ENCODE results near the gene IP6K2.

DNA sequence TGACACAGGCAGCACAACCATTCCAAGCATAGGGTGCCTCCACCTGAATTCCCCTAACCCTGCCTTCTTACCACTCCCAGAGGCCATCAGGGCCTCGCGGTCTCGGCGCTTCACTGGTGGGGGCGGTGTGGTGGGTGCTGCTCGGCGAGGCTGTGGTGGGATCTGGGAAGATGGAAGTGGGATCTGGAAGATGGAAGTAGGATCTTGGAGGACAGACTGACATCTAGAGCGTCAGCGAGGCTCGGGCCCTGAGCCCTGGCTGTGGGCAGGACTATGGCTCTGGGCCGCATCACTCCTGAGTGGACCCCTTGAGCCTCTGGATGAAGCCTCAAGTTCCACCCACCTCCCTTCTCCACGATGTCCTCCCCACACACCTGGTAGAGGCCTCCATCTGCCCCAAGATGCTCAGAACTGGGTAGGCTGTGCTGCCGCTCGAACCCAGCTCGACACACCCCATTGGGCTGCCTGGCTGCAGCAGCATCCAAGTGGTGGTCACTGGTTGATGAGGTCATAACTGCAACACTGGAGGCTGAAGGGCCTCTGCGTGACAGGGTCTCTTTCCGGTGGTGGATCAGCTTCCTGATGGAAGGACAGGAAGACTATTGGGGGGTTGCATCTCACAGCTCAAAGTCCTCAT is 34.9 kb downstream of the IP6K2 start:
- no peak for TF ChIP-seq CTCF (conservative IDR thresholded peaks at IDR 0.05; ENCODE audit: low read depth, low read length)
- TF ChIP-seq EZH2phosphoT487 (IDR thresholded peaks at IDR 0.05; ENCODE audit: borderline replicate concordance, low read length) = no peak
